Measurements from ENCODE around the gene SYT11.

The SYT11 gene

GRCh38 chr1:155900161-155900560 is 40.8 kb downstream of the SYT11 start:
- ChIA-PET CTCF (no interaction called here), POLR2A (no interaction called here)
- DNase-seq (ENCODE audit: extremely low spot score) = no peak
- TF ChIP-seq, protein P1, sequence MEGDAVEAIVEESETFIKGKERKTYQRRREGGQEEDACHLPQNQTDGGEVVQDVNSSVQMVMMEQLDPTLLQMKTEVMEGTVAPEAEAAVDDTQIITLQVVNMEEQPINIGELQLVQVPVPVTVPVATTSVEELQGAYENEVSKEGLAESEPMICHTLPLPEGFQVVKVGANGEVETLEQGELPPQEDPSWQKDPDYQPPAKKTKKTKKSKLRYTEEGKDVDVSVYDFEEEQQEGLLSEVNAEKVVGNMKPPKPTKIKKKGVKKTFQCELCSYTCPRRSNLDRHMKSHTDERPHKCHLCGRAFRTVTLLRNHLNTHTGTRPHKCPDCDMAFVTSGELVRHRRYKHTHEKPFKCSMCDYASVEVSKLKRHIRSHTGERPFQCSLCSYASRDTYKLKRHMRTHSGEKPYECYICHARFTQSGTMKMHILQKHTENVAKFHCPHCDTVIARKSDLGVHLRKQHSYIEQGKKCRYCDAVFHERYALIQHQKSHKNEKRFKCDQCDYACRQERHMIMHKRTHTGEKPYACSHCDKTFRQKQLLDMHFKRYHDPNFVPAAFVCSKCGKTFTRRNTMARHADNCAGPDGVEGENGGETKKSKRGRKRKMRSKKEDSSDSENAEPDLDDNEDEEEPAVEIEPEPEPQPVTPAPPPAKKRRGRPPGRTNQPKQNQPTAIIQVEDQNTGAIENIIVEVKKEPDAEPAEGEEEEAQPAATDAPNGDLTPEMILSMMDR (IDR thresholded peaks at IDR 0.05; ENCODE audit: control extremely low read depth, extremely low read depth, low read depth, missing control alignments) = no peak

- TF ChIP-seq, protein P1 (IDR thresholded peaks at IDR 0.05; ENCODE audit: control extremely low read depth, extremely low read depth, low read depth, missing control alignments) = no peak
- POLR2A ChIA-PET = interaction anchor here (0.6 to 1.3 kb wide), 4 partner anchors 10 to 103 kb away, joined by 3 to 9 read pairs (median 3); no protein-coding TSS in a partner anchor
- DNase-seq (ENCODE audit: extremely low spot score) = no peak
These were observed 44.9 kb downstream of the SYT11 start for GRCh38 chr1:155904261-155904660.

DNA sequence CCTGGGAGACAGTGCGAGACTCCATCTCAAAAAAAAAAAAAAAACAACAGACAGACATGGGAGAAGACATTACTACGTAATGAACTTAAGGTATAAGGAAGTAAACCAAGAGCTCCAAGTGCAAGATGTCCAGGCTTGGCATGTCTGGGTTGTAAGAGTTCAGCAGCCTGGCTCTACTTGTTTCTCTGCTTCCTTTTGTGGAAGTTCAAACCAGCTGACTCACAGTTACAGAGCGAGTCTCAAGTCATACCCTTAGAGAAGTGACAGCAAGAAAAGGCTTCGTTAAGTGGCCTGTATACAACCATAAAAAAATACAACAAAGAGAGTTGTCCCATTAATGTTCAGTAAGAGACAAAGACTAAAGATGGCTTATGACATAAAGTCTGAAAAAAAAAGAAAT is 50.5 kb downstream of the SYT11 start:
- no peak for DNase-seq (ENCODE audit: extremely low spot score)
- ChIA-PET CTCF (interaction anchor here (2.0 kb wide), 1 partner anchor 11 kb away, joined by 5 read pairs; no protein-coding TSS in a partner anchor), POLR2A (no interaction called here)
- TF ChIP-seq, protein P1 (IDR thresholded peaks at IDR 0.05; ENCODE audit: control extremely low read depth, extremely low read depth, low read depth, missing control alignments) = no peak

More at GRCh38 chr1:155904261-155904660, 44.9 kb downstream of the SYT11 start:
- CTCF ChIA-PET = interaction anchor here (1.1 to 2.3 kb wide), 8 partner anchors 9 to 654 kb away, joined by 3 to 8 read pairs (median 4); no protein-coding TSS in a partner anchor

DNA sequence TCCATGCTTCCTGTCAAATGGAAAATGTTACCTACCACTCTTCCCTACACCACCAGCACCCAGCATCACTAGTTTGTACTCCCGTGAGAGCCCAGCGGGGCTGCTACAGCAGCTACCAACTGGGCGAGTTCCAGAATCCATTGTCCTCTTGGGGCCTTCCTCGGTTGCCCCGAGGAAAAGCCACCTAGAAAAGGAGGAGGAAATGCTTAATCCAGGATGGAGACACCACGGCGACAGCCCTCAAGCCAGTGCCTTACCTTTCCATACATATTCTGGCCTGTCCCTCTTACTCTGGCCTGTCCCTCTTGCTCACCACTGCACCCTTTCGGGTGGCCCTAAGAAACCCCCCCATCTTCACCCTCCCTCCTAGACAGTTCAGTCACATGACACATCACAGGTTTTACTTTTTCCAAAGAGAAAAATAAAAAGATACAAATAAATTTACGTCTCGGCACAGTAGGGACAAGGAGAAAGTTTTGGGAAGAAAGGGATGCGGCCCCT is 51.3 kb downstream of the SYT11 start:
- ChIA-PET POLR2A (interaction anchor here (0.6 kb wide), 1 partner anchor 1689 kb away, joined by 4 read pairs; no protein-coding TSS in a partner anchor), CTCF (interaction anchor here (2.0 kb wide), 1 partner anchor 12 kb away, joined by 5 read pairs; no protein-coding TSS in a partner anchor)
- TF ChIP-seq, protein P1 (IDR thresholded peaks at IDR 0.05; ENCODE audit: control extremely low read depth, extremely low read depth, low read depth, missing control alignments) = no peak
- peak; percentile 44 for DNase-seq (ENCODE audit: extremely low spot score)

DNA sequence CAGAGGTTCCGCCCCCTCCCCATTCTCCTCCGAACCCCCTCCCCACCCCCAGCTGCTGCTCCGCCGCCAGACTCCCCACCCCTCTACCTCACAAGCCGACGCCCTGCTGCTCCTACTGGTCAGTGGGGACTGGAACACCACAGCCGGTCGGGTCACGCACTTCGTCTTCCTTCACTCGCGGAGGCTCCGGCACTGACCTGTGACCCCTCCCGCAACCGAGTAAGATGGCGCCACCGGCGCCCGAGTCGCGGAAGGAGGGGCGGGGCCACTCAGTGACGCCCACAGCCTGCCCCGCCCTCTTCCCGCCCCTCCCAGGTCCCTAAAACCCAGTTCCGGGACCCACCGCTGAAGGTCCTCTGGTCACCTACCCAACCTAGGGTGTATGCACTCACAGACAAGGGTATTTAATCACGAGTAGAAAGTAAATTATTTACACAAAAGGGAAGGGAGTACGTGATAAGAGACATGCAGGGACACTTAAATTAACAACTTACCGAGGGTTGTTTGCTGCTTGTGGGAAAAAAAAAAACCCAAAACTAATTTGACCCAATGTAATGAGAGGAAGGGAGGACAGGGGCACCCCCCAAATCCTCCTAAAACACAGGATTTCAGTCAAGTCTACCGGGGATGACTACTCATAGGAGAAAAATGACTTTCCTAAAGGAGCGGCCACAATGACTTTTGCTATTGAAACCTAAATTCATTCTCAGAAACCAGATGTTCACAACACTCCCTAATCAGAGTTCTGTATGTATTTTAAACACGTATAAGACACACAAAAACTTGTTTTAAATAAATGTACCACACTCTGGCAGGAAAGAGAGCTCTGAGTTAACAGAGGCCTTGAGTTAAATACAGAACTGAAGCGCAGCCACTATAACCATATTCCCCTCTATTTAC is 52.0 kb downstream of the SYT11 start, which contains the start of gene RIT1:
TSS of gene RIT1 (minus strand) at position 194 of the 900 bp plus-strand sequence. CDS start 588 bp downstream, outside the sequence.
- peak; percentile 93 for DNase-seq (ENCODE audit: extremely low spot score)
- TF ChIP-seq, protein P1 (IDR thresholded peaks at IDR 0.05; ENCODE audit: control extremely low read depth, extremely low read depth, low read depth, missing control alignments) = no peak
- ChIA-PET CTCF (interaction anchor here (1.2 kb wide), 1 partner anchor 22 kb away, joined by 4 read pairs; no protein-coding TSS in a partner anchor), POLR2A (interaction anchor here (0.5 to 1.1 kb wide), 4 partner anchors 9 to 1690 kb away, joined by 3 to 4 read pairs (median 4); no protein-coding TSS in a partner anchor)

DNA sequence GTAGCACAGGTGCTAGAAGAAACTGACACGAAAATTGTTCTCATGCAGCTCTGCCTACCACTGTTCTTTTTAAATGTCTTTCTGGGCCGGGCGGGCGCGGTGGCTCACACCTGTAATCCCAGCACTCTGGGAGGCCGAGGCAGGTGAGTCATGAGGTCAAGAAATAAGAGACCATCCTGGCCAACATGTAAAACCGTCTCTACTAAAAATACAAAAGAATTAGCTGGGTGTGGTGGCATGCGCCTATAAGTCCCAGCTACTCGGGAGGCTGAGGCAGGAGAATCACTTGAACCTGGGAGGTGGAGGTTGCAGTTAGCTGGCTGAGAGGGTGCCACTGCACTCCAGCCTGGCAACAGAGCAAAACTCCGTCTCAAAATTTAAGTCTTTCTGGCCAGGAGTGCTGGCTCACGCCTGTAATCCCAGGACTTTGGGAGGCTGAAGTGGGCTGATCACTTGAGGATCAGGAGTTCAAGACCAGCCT is 52.7 kb downstream of the SYT11 start:
- no peak for DNase-seq (ENCODE audit: extremely low spot score)
- TF ChIP-seq, protein P1 (IDR thresholded peaks at IDR 0.05; ENCODE audit: control extremely low read depth, extremely low read depth, low read depth, missing control alignments) = no peak
- CTCF ChIA-PET = interaction anchor here (1.2 kb wide), 1 partner anchor 21 kb away, joined by 4 read pairs; no protein-coding TSS in a partner anchor
- POLR2A ChIA-PET = interaction anchor here (0.6 to 1.1 kb wide), 2 partner anchors 9 to 23 kb away, joined by 3 to 4 read pairs; no protein-coding TSS in a partner anchor
